HG02884 (cell line): ENCODE measurements around the gene BUB1.
A peak's percentile ranks its signal among the peaks of the same experiment; 100 is the strongest.
"Not testable (repeated sequence)": the region's sequence is repeated elsewhere in the genome, so short reads cannot be mapped to it uniquely, and the experiment has no call there.

Source experiments
- ATAC-seq: cut with Tn5 transposase; IDR thresholded peaks from one replicate; pipeline ENCODE4 v1.9.1; 2021; ENCODE audit warnings: mild to moderate bottlenecking, moderate library complexity; ENCODE audit not compliant: unreplicated experiment

Gene BUB1

DNA sequence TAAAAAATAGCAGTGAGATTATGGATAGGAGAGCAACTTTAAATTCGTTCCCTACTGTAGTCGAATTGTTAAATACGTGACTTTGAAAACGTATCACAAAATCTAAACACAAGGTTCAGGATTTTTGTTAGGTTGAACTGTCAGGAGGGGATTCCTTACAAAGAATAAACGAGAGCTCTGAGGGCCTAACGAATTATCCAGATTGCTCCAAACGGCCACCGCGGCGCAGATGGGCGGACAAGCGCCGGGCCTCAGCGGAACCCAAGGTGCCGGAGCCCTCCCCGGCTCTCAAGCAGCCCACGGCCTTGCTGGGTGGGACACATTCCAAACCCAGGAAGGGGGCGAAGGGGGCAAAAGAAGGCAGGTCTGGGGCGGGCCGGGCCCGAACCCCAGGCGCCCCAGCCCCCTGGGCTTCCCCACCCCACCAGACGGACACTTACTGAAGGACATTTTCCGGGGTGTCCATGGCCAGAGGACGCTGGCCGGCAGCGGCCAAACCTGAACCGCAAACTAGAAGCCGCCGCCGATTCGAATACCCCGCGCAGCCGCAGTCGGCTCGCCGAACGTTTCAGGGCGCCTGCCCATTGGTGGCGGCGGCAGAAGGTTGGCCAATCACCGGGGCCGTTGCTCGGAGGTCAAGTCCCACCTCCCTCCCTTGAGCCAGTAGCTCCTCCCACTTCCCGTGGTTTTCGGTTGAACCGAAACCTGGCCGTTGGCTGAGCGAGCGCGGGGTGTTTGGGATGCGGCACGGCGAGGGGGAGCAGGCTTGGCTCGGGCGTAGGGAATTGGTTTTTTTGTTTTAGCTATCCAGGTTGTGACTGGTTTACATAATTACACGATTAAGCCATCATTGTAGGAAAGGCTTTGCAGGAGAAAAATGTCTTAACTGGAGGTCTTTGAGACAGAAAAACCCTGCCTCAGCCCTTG, at the start of gene BUB1:
Gene BUB1 (minus strand): TSS at position 534 of the 927 bp plus-strand sequence. CDS start 68 bp downstream, at position 466.
- peak; percentile 72 for ATAC-seq

DNA sequence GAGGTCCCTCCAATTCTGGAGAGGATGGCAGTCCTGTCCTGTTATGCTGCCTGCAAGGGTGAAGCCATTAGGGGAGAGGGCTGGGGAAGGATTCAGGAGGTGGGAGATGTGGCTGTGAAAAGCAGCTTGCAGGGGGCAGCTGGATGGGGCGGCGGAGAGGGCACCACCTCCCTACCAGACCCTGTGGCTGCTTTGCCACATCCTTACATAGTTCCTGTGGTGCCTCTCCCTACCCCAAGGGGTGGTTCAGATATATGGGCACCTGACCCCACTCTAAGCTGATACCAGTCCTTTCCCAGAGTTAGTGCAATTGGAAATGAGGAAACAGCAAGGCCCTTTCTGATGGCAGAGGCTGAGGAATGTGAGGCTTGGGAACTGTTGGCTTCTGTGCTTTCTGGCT, 48.4 kb upstream of the BUB1 start:
- no peak for ATAC-seq

GRCh38 chr2:110725859-110726258, 48.0 kb upstream of the BUB1 start:
- ATAC-seq, result no peak

GRCh38 chr2:110725370-110725769, 47.5 kb upstream of the BUB1 start:
- ATAC-seq, result no peak

- no peak for ATAC-seq
These were observed 47.0 kb upstream of the BUB1 start for GRCh38 chr2:110724820-110725219.

GRCh38 chr2:110720547-110720946, 42.7 kb upstream of the BUB1 start:
- ATAC-seq, result no peak

GRCh38 chr2:110718990-110719389, 41.1 kb upstream of the BUB1 start:
- ATAC-seq, result no peak

- no peak for ATAC-seq
These were observed 40.5 kb upstream of the BUB1 start for GRCh38 chr2:110718382-110718781.

GRCh38 chr2:110717734-110718133, 39.9 kb upstream of the BUB1 start:
- no peak for ATAC-seq

DNA sequence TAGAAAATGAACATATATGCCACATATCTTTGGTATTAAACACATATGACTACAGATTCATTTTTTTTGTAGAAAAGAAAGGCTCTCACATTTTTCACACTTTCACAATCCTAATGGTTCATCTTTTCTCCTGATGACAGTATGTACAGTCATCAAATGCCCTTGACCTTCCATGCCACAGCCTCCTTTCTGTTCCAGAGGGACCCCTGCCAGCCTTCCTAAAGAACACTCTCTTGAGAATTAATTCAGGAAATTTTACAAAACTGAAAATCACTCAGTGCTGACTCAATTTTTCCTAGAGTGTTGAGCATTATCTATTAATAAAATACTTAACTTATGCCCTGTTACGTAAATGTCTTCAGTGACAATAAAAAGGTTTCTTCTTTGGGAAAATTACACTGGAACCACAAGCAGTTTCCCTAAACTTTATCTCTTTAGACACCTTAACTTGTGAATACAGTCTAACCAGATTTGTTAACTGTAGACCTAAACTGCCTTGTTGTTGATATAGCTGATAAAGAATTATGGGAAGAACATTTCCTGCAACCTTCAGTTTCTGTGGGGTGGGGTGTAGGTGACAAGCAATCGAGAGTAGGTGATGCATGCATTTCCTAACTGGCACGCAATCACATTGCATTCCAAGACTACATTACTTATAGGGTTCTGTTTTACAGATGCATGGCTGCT, 39.2 kb upstream of the BUB1 start:
- ATAC-seq, result no peak

DNA sequence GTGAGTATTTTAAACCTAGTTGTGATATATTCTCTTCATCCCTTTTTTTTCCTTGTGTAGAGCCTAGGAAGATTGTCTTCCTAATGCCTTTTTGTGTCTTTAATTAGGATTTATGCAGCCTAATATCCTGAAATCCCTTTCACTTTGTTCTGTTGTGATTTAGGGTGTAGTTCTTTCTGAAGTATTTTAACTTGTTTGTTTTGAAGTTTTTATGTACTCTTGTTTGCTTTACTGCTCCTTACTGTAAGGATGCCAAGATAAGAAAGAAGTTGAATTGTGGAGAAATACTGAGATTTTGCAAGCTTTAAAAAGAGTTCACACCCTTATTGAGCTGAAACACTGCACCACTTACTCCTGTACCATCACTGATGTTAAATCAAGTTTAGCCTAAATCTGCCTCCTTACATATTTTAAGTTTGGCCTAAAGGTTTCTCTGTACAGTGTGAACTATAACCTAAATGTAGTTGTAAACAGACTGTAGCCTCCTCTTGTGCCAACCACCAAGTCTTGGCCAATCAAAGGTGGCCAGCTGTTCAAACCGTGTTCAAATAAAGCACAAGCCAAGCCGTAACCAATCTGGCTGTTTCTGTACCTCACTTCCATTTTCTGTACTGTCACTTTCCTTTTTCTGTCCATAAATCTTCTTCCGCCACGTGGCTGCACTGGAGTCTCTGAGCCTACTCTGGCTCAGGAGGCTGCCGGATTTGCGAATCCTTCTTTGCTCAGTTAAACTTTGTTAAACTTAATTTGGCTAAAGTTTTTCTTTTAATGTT, 36.8 kb upstream of the BUB1 start:
- ATAC-seq, result no peak

DNA sequence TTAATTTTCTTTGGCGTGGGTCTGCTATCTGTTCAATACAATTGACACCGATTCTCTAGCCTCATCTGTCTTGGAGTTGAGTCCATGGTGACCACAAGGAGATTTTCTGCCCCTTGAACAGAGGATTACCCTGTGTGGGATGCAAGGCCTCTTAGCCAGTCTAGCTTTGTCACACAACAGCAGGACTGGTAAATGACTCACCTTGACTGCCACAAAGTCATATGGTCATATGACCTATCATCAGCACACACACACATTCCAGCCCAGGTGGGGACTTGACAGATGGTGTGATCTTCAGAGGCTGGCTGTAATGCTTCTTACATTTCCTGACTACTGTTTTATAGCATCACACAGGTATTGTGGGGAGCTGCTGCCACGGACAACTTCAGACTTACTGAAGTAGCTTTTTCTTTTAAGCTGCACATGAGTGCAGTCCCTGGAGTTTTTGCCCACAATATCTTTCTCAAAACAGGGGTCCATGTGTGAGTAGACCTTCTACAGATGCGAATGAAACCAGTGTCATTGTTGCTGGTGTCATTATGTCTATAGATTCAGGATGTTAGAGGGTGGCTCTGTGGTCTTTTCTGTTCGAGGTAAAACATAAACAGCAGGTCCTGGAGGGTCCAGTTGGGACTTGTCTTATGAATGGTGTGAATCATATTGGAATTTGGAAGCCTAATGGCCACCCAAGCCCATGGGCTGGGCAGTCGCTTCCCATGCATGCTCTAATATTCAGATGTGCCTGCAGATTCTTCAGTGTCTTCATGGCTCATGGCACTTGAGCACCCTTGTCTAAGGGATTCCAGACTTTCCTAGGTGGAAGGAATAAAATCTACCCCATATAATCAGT, 35.9 kb upstream of the BUB1 start:
- ATAC-seq, result no peak

DNA sequence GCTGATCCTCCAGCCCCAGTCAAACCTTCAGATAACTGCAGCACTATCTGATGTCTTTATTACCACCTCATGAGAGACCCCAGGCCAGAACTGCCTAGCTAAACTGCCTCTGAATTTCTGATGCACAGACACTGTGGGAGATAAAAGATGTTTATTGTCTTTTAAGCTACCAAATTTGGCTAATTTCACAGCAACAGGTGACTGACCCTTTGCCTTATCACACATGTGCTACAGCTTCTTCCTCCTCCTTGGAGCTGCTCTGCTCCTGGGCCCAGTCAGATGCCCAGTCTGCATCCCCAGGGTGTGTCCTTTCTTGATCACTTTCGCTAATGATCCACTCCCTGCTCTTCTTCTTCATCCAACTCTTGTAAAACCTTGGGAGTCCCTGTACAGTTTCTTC, 34.9 kb upstream of the BUB1 start:
- ATAC-seq, result no peak

- no peak for ATAC-seq
These were observed 30.6 kb upstream of the BUB1 start for GRCh38 chr2:110708455-110708854.

DNA sequence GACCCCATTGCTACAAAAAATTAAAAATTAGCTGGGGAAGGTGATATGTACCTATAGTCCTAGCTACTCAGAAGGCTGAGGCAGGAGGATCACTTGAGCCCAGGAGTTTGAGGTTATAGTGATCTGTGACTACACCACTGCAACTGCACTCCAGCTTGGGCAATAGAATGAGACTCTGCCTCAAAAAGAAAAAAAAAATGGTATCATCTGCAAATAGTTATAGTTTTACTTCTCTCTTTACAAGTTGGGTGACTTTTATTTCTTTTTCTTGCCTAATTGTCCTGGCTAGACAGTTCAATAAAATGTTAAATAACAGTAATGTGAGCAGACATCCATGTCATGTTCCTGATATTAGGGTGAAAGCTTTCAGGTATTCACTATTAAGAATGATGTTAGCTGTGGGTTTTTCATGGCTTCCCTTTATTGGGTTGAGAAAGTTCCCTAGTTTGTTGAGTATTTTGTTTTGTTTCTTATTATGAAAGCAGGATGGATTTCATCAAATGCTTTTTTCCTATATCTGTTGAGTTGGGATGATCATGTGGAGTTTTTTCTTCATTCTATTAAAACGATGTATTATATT, 29.6 kb upstream of the BUB1 start:
- ATAC-seq, result no peak

DNA sequence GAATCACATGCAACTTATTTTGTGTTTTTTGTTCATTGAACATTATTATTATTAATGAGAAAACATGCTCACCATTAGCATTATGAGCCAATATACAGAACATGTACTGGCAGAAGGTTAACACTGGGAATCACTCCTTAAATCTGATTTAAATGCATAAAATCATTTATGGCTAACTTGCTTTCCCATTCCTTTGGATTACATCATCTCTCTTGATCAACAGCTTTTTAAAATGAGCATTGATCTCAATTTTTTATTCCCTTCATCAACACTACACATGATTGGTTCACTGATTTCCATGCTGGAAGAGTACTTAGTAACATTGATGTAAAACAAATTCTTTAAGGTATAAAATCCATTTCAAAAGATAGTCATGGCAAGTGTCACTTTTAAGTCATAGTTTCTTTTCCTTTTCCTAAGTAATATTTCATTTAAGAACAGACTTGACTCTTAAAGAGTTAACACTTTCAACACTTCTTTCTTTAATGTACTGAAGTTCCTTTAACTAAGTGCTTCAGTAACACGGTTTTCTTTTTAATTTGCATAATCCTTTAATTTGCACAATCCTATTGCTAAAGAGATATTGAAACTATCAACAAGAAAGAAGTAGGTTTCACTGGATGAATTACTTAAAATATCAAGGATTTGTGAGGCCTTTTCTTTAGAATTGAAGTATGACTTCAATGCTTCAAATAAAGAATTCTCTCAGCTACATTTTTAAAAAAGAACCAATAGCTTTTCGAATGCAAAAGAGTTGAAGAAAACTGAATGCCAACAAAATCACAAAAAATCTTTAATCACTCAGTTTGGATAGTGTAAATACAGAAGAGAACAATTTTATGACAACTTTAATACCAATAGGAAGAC, 24.9 kb upstream of the BUB1 start:
- no peak for ATAC-seq

DNA sequence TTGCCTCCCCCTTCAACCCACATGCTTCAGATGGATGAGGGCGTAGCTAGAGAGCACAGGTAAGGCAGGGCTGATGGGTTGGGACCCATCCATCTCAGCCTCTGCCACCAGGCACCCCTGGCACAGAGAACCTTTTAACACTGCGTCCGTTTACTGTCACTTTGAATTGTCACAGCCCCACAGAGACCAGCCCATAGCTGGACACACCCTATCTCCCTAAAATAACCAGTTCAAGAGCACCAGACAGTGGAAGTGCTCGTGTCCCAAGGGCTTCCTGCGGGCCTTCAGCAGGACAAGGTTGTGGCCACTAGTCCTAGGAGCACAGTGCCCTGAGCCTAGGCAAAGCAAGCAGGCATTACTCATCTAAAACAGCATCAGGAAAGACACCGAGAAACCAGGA, 20.4 kb upstream of the BUB1 start:
- ATAC-seq, result not testable (repeated sequence)

- ATAC-seq, result not testable (repeated sequence)
These were observed 17.5 kb upstream of the BUB1 start for GRCh38 chr2:110695146-110695898.
